Measurements from ENCODE around the gene CT47C1. TPM values are rescaled to one million over a fixed set of nuclear protein-coding genes. Genes with fewer than 3 reads are reported as not detected.

Gene CT47C1
- total RNA-seq, 1 donor from 2014 or later: not detected

- Histone ChIP-seq H3K4me3 (ENCODE audit: insufficient read depth, low read depth, low read length) (no peak overlapping the region), H3K36me3 (ENCODE audit: insufficient read depth, low read length) (no peaks in the 10 kb centered on the region), H2AFZ (ENCODE audit: low read depth, low read length) (no peak overlapping the region), H3K79me2 (ENCODE audit: insufficient read depth, low read length) (no peaks in the 10 kb centered on the region), H3K9me3 (ENCODE audit: insufficient read depth, low read depth, low read length) (no peaks in the 10 kb centered on the region), H3K27me3 (ENCODE audit: insufficient read depth, low read length) (no peaks in the 10 kb centered on the region), H3K27ac (ENCODE audit: low read depth, low read length) (no peak overlapping the region), H4K20me1 (ENCODE audit: insufficient read depth, low read length) (no peaks in the 10 kb centered on the region), H3K9ac (ENCODE audit: low read length) (no peak overlapping the region), H3K4me1 (ENCODE audit: insufficient read depth, low read length) (no peaks in the 10 kb centered on the region), H3K4me2 (ENCODE audit: low read length) (no peak overlapping the region)
- H3K9me3 Mint-ChIP-seq (ENCODE audit: unreplicated experiment): no peaks in the 10 kb centered on the region
- no peaks in the 10 kb centered on the region for H3K27me3 Mint-ChIP-seq (ENCODE audit: low read depth, unreplicated experiment)
- no peaks in the 10 kb centered on the region for H3K36me3 Mint-ChIP-seq (ENCODE audit: low read depth, unreplicated experiment)
- peaks cover 6% of the 10 kb centered on the region for H3K4me1 Mint-ChIP-seq (ENCODE audit: low read depth, unreplicated experiment)
- H3K27ac Mint-ChIP-seq (ENCODE audit: unreplicated experiment): no peak overlapping the region
- DNase-seq (ENCODE audit: low read depth) (peak; percentile 7), FAIRE-seq (no peak)
- no peak for TF ChIP-seq EZH2 (IDR thresholded peaks at IDR 0.05; ENCODE audit: insufficient read depth, low read length)
- TF ChIP-seq, protein P1, sequence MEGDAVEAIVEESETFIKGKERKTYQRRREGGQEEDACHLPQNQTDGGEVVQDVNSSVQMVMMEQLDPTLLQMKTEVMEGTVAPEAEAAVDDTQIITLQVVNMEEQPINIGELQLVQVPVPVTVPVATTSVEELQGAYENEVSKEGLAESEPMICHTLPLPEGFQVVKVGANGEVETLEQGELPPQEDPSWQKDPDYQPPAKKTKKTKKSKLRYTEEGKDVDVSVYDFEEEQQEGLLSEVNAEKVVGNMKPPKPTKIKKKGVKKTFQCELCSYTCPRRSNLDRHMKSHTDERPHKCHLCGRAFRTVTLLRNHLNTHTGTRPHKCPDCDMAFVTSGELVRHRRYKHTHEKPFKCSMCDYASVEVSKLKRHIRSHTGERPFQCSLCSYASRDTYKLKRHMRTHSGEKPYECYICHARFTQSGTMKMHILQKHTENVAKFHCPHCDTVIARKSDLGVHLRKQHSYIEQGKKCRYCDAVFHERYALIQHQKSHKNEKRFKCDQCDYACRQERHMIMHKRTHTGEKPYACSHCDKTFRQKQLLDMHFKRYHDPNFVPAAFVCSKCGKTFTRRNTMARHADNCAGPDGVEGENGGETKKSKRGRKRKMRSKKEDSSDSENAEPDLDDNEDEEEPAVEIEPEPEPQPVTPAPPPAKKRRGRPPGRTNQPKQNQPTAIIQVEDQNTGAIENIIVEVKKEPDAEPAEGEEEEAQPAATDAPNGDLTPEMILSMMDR (IDR thresholded peaks at IDR 0.05; ENCODE audit: insufficient read depth, low read depth, low read length): peak; percentile 62
- H3K4me3 Mint-ChIP-seq (ENCODE audit: unreplicated experiment): no peak overlapping the region
These were observed 5.6 kb upstream of the CT47C1 start for GRCh38 chrX:119067023-119067739.

GRCh38 chrX:119069128-119069527, 3.7 kb upstream of the CT47C1 start:
- Histone ChIP-seq H3K4me3 (ENCODE audit: insufficient read depth, low read depth, low read length) (no peak overlapping the region), H3K4me2 (ENCODE audit: low read length) (no peak overlapping the region), H2AFZ (ENCODE audit: low read depth, low read length) (no peak overlapping the region), H4K20me1 (ENCODE audit: insufficient read depth, low read length) (no peaks in the 10 kb centered on the region), H3K27me3 (ENCODE audit: insufficient read depth, low read length) (no peaks in the 10 kb centered on the region), H3K27ac (ENCODE audit: low read depth, low read length) (no peak overlapping the region), H3K4me1 (ENCODE audit: insufficient read depth, low read length) (no peaks in the 10 kb centered on the region), H3K9ac (ENCODE audit: low read length) (no peak overlapping the region), H3K79me2 (ENCODE audit: insufficient read depth, low read length) (no peaks in the 10 kb centered on the region), H3K9me3 (ENCODE audit: insufficient read depth, low read depth, low read length) (no peaks in the 10 kb centered on the region), H3K36me3 (ENCODE audit: insufficient read depth, low read length) (no peaks in the 10 kb centered on the region)
- Mint-ChIP-seq H3K9me3 (ENCODE audit: unreplicated experiment) (no peaks in the 10 kb centered on the region), H3K4me1 (ENCODE audit: low read depth, unreplicated experiment) (no peaks in the 10 kb centered on the region), H3K4me3 (ENCODE audit: unreplicated experiment) (no peak overlapping the region), H3K36me3 (ENCODE audit: low read depth, unreplicated experiment) (peaks cover 2% of the 10 kb centered on the region), H3K27me3 (ENCODE audit: low read depth, unreplicated experiment) (peaks cover under 1% of the 10 kb centered on the region), H3K27ac (ENCODE audit: unreplicated experiment) (no peak overlapping the region)
- DNase-seq (ENCODE audit: low read depth) (no peak), FAIRE-seq (peak; percentile 9)
- TF ChIP-seq EZH2 (IDR thresholded peaks at IDR 0.05; ENCODE audit: insufficient read depth, low read length): no peak
- TF ChIP-seq, protein P1 (IDR thresholded peaks at IDR 0.05; ENCODE audit: insufficient read depth, low read depth, low read length): no peak

GRCh38 chrX:119069762-119070161, 3.0 kb upstream of the CT47C1 start:
- Mint-ChIP-seq H3K4me1 (ENCODE audit: low read depth, unreplicated experiment) (no peaks in the 10 kb centered on the region), H3K9me3 (ENCODE audit: unreplicated experiment) (no peaks in the 10 kb centered on the region), H3K36me3 (ENCODE audit: low read depth, unreplicated experiment) (peaks cover 2% of the 10 kb centered on the region), H3K27me3 (ENCODE audit: low read depth, unreplicated experiment) (peaks cover 4% of the 10 kb centered on the region), H3K4me3 (ENCODE audit: unreplicated experiment) (no peak overlapping the region), H3K27ac (ENCODE audit: unreplicated experiment) (no peak overlapping the region)
- Histone ChIP-seq H3K4me3 (ENCODE audit: insufficient read depth, low read depth, low read length) (no peak overlapping the region), H3K9ac (ENCODE audit: low read length) (no peak overlapping the region), H2AFZ (ENCODE audit: low read depth, low read length) (no peak overlapping the region), H3K79me2 (ENCODE audit: insufficient read depth, low read length) (no peaks in the 10 kb centered on the region), H3K9me3 (ENCODE audit: insufficient read depth, low read depth, low read length) (no peaks in the 10 kb centered on the region), H4K20me1 (ENCODE audit: insufficient read depth, low read length) (no peaks in the 10 kb centered on the region), H3K4me1 (ENCODE audit: insufficient read depth, low read length) (no peaks in the 10 kb centered on the region), H3K4me2 (ENCODE audit: low read length) (no peak overlapping the region), H3K27me3 (ENCODE audit: insufficient read depth, low read length) (no peaks in the 10 kb centered on the region), H3K27ac (ENCODE audit: low read depth, low read length) (no peak overlapping the region), H3K36me3 (ENCODE audit: insufficient read depth, low read length) (no peaks in the 10 kb centered on the region)
- TF ChIP-seq, protein P1 (IDR thresholded peaks at IDR 0.05; ENCODE audit: insufficient read depth, low read depth, low read length): no peak
- no peak for TF ChIP-seq EZH2 (IDR thresholded peaks at IDR 0.05; ENCODE audit: insufficient read depth, low read length)
- no peak for DNase-seq (ENCODE audit: low read depth)
- peak; percentile 20 for FAIRE-seq

Data from astrocyte (in vitro differentiated cells and primary cell).